GM18507 (cell line): Measurements from ENCODE around the gene CYP2A6.
"Not testable (repeated sequence)": the region's sequence is repeated elsewhere in the genome, so short reads cannot be mapped to it uniquely, and the experiment has no call there.

Source experiments
- DNase-seq: peaks from one replicate; pipeline ENCODE4 v3.0.0; 2011; ENCODE audit warnings: low read depth; ENCODE audit not compliant: insufficient read length; ENCODE audit errors: extremely low spot score
- FAIRE-seq: peaks from 2 replicates; lab custom pipeline; 2011; peaks lifted over from hg19 to GRCh38; lab: Jason Lieb, UNC

Gene CYP2A6

DNA sequence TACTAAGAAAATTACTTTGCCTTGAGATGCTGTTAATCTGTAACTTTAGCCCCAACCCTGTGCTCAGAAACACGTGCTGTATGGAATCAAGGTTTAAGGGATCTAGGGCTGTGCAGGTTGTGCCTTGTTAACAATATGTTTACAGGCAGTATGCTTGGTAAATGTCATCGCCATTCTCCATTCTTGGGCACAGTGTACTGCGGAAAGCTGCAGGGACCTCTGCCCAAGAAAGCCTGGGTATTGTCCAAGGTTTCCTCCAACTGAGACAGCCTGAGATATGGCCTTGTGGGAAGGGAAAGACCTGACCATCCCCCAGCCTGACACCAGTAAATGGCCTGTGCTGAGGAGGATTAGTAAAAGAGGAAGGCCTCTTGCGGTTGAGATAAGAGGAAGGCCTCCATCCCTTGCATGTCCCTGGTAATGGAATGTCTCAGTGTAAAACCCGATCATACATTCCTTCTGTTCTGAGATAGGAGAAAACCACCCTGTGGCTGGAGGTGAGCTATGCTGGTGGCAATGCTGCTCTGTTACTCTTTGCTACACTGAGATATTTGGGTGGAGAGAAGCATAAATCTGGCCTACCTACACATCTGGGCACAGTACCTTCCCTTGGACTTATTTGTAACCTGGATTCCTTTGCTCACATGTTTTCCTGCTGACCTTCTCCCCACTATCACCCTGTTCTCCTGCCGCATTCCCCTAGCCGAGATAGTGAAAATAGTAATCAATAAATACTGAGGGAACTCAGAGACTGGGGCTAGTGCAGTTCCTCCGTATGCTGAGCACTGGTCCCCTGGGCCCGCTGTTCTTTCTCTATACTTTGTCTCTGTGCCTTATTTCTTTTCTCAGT, 27.3 kb downstream of the CYP2A6 start:
- FAIRE-seq, DNase-seq: not testable (repeated sequence)

DNA sequence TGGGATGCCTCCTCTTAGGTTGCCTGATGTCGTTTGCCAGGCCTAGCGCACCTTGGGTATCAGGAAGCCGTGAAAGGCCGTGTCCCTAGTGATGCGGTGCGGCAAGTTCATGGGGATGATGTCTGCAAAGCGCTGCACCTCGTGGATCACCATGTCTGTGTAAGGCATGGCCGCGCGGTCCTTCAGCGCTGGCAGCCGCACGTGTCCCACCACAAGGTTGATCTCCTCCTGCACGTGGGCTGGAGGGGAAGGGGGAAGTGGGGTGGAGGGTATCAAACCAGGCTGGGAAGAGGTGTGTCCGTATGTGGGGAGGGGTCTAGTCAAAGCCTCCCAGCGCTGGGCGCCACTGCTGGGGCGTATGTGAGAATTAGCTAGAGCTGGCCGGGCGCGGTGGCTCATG, 28.1 kb downstream of the CYP2A6 start:
- DNase-seq (no peak), FAIRE-seq (no peak)

DNA sequence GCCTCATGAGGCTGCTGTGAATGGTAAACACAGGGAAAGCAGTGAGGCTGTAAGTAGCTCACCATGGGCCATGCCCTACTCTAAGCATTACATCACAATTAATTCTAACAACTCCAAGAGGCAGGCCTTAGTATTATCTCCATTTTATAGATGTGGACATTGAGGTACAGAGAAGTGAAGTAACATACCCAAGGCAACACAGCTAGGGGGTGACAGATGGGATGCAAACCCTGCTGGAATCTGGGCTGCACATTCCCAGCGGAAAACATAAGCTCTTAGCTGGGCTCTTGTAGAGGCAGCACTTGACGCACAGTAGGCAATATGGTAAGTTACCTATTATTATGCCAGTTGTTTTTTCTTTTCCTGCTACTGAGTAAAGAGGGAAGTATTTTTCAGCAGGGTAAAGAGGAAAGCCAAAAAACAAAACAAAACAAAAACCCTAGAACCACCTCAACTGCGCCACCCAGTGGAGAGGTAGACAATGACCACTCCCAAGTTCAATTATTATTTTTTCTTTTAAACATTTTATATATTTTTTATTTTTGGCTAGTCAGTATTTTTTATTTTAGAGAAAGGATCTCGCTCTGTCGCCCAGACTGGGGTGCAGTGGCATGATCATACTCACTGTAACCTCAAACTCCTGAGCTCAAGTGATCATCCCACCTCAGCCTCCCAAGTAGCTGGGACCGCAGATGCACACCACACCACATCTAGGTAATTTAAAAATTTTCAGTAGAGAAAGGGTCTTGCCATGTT, 30.6 kb downstream of the CYP2A6 start:
- FAIRE-seq, DNase-seq: not testable (repeated sequence)

DNA sequence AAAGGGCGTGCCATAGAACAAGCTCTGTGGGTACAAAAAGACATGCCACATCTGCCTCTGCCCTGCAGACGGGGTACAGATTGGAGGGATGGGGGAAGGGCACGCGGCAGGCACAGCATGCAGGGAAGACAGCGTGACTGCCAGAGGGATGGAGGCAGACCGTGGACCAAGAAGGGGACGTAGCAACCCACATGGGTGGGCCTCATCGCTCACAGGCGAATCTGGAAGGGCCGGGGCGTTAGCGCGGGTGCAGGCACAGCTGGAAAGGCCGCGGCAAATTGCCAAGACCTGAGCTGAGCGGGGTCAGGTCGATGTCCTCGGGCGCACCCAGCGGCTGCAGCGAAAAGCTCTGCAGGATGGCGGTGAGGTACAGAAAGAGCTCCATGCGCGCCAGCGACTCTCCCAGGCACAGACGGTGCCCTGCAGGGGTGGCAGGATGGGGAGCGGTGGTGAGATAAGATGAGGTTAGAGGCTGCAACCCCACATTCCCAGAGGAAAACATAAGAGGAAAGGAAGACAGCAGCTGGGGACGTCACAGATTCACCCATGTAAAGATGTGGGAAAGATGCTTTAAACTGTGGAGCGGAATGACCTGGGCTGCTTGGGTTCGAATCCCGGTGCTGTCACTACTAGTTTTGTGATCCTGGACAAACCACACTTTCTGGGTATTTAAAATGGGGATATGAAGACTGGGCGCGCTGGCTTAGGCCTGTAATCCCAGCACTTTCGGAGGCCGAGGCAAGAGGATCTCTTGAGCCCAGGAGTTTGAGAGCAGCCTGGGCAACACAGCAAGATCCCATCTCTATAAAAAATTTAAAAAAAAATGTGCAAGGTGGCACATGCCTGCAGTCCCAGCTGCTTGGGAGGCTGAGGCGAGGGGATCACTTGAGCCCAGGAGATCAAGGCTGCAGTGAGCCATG, 31.5 kb downstream of the CYP2A6 start:
- FAIRE-seq, result peak; percentile 87
- DNase-seq, result not testable (repeated sequence)

DNA sequence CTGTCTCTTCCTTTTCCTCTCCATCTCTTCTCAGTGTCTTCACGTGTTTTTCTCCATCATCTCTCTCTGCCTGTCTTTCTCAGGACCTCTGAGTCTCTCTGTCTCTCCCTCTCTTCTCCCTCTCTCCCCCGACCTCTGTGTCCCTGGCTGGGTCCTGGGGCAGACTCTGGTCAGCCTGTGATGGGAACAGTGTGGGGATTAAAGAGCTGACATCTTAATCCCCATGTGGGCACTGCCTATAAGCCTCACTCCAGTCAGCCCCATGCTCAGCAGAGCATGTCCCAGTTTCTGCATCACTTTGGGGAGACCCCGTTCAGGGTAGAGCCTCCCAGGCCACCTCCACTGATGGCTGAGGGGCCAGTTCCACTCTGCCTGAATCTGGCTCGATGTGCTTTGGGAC, 35.0 kb downstream of the CYP2A6 start:
- no peak for DNase-seq
- FAIRE-seq, result no peak

DNA sequence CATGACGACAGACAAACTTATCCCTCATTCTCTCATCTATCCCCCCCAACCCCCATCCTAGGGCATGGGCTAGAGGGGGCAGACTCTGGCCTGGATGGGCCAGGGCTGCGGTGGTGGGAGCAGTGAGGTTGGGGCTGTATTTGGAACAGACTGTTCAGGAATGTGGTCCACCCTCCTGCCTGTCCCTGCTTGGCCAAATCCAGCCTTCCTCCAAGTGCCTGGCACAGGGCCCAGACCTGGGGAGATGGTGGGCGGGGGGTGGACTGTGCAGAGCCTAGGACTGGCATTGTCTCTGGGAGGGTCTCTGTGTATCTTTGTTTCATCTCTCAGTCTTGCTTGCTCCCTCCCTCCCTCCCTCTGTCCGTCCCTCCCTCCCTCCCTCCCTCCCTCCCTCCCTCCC, 37.1 kb downstream of the CYP2A6 start:
- FAIRE-seq (no peak), DNase-seq (no peak)

DNA sequence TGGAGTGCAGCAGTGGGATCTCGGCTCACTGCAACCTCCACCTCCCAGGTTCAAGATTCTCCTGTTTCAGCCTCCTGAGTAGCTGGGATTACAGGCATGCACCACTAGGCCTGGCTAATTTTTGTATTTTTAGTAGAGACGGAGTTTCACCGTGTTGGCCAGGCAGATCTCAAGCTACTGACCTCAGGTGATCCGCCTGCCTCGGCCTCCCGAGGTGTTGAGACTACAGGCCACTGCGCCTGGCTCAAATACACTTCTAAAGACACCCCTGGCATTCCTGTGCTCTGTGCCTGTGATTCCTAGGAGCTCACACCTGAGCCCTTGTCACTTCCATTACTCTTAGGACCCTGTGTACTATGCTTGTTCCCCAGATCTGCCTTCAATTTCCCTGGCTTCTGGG, 37.7 kb downstream of the CYP2A6 start:
- FAIRE-seq, DNase-seq: not testable (repeated sequence)

DNA sequence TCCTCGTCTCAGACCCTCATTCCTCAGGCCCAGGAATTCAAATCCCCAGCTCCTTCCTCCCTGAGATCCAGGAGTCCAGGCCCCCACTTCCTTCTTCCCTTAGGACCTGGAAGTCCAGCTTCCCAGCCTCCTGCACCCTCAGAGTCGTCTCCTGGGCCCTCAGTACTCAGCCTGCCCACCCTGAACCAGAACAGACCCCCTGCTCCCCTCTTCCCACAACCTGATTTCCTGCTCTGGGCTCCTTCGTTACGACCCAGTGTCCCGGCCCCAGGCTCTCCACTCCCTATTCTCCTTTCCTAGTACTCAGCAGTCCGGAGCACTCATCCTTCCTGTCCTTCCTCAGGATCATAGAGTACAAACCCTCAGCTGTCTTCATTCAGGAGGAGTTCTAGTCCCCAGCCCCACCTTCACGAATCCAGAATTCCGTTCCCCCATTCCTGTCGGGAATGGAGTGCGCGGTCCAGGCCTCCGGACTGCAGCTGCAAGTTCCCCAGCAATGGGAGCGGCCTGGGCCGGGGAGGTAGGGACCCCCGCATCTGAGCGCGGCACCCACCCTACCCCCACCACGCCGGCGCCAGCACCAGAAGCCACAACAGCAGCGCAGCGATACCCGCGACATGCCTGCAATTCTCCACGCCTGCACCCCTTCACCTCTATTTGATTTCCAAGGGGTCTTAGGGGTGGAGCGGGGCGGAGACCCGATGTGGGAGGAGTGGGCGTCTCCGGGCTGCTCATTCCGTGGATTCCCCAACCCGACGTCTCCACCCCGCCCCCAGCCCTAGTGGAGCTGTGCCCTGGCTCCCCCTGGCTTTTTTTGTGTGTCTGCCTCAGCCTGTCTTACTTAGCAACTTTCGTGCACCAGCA, 38.5 kb downstream of the CYP2A6 start:
- no peak for FAIRE-seq

DNA sequence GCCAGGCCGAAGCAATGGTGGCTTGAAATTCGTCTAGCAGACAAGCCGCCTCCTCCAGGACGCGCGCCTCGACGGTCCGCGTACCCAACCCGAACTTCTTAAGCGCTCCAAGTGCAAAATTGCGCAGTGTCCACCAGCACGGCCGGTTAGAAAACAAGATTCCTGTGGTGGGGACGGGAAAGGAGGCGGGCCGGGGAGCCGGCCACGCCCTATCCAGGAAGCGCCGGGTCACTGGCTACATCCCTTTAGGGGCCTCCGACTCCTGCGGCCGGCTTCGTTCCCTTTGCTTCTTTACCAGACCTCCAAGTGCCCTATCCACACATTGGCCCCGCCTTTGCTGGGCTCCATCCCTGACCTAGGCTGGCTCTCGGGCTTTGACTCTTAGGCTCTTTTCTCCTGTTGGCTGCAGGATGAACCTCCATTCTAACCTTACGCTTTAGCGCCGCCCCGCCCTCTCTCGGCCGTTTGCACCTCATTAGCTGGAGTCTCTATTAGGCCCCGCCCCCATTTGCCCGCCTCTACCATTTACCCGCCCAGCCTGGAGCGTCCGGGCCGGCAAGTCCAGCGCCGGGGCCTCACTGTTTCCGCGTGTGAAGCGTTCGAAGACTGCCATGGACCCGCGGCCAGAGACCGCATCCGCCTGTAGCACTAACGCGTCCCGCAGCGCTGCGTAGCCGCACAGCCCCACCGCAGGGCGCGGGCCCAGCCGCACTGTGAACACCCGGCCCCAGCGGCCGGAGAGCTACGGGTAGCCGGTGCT, 39.4 kb downstream of the CYP2A6 start:
- DNase-seq, result not testable (repeated sequence)
- peak; percentile 93 for FAIRE-seq

More for the DNA sequence above, 38.5 kb downstream of the CYP2A6 start:
- DNase-seq, result no peak

DNA sequence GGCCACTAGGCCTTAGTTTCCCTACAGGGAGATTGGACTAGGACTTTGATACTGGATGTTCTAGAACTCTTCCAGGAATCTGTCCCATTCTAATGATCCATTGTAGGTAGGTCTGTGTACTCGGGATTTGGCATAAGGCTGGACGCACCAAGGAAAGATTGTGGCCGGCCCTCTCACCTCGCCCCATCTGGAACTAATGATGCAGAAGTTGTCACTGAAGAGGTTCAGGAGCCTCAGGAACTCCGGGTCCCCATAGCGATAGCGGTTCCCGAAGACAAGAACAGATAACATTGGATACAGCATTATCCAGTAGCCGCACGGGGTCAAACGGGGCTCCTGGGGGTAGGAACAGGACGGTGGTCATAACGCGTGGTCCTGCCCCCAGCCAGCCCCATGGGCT, 40.1 kb downstream of the CYP2A6 start:
- FAIRE-seq (no peak), DNase-seq (no peak)

DNA sequence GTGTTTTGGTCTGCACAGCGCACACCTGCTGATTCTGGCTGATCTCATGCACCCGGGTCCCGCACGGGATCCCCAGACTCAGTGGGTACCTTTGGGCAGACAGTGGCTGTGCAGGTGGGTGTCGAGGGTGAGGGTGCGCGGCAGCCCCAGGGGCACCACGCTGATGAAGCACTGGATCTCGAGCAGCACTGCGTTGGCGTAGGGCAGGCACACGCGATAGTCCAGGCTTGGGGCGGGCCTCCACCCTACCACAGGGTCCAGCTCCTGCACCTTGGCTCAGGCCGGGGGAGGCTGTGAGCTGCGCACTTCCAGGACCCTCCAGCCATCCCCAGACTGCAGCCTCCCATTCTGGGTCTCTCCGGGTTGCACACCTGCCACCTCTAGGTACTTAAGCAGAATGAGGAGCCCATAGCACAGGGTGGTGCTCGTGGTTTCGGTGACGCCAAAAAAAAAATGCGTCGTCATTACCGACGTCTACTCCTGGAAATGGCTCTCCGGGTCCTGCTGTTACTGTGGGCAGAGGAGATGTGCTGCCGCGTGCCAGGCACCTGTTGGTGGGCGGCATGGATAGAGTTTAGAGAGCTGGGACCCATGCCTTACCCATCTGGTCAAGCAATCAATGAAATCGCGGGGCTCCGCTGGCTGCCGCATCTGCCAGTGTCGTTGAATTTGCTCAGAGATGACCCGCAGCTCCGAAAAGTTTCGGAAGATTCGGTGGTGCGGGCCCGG, 40.7 kb downstream of the CYP2A6 start:
- FAIRE-seq, result no peak
- no peak for DNase-seq

DNA sequence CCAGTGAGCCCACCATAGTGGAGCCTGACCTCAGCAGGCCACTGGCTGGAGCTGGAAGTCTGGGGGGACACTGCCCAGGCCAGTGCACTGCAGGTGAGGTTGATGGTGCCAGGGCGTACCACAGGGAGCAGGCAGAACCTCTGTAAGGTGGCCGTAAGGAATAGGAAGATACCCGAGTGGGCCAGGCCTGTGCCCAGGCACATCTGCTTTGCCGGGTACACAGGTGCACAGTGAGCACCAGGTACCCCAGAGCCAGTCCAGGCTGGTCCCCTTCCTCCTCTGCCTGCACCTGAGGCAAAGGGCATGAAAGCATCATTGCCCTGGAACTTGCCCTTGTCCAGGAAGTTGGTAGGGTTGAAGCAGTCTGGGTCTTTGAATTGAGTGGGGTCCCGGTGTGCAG, 41.8 kb downstream of the CYP2A6 start:
- FAIRE-seq (no peak), DNase-seq (no peak)

DNA sequence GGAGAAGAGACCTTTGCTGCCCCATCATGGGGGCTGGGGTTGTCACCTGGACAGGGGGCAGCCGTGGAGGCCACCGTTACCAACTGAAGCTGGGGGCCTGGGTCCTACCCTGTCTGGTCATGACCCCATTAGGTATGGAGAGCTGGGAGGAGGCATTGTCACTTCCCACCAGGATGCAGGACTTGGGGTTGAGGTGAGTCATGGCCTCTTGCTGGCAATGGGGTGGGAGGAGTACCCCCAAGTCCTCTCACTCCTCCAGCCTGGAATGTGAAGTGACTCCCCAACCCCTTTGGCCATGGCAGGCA, 42.3 kb downstream of the CYP2A6 start:
- FAIRE-seq (no peak), DNase-seq (no peak)

DNA sequence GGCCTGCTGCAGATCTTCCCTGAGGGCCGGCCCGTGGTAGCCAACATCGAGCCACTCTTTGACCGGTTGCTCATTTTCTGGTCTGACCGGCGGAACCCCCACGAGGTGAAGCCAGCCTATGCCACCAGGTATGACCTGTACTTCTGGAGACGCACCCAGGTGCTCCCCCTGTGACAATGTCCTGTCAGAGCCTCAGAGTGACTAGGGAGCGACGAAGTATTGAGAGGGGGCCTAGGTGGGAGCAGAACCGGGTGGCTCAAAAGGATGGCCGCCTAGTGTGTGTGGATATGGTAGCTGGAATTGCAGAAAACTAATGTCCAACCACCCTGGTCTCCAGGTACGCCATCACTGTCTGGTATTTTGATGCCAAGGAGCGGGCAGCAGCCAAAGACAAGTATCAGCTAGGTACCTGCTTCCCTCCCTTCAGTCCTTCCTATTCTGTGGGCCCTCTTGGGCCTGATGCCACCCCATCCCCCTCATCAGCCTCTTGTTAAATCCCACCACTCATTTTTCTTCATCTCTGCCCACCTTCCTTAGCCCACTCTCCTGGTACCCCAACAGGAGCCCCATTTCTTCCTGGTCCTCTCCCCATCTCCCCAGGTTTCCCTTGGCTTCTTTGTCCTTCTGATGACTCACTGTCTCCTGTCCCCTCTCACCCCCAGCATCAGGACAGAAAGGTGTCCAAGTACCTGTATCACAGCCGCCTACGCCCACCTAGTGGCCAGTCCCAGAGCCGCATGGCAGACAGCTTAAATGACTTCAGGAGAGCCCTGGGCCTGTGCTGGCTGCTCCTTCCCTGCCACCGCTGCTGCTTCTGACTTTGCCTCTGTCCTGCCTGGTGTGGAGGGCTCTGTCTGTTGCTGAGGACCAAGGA, 42.9 kb downstream of the CYP2A6 start:
- no peak for FAIRE-seq
- no peak for DNase-seq

DNA sequence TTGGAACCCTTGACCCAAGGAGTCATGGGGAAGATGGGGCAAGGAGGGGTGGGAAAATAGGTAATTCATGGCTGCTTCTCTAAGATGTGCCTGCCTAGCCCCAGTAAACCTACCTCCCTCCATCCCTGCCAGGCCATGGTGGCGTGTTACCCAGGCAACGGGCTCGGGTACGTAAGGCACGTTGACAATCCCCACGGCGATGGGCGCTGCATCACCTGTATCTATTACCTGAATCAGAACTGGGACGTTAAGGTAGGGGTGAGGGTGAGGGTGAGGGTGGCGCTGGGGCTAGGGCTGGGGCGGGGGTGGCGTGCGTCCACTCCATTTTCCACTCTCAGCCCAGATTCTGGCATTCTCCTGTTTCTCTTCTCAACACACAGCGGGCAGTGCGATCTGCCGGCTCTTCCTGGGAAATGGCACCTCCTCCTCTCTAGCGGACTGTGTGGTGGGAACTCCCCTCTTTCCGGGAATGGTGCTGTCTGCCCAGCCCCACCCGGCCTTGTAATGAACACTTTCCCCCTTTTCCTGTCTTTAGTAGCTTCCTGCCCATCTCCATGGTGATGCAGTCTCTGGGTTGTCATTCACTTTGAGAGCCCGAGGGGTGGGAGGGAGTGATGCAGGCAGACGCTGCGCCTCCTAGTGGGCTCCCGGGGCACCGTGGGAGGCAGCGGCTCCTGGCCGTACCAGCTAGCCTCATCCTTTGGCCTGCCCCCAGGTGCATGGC, 43.7 kb downstream of the CYP2A6 start:
- FAIRE-seq, result peak; percentile 75
- DNase-seq, result peak; percentile 72

DNA sequence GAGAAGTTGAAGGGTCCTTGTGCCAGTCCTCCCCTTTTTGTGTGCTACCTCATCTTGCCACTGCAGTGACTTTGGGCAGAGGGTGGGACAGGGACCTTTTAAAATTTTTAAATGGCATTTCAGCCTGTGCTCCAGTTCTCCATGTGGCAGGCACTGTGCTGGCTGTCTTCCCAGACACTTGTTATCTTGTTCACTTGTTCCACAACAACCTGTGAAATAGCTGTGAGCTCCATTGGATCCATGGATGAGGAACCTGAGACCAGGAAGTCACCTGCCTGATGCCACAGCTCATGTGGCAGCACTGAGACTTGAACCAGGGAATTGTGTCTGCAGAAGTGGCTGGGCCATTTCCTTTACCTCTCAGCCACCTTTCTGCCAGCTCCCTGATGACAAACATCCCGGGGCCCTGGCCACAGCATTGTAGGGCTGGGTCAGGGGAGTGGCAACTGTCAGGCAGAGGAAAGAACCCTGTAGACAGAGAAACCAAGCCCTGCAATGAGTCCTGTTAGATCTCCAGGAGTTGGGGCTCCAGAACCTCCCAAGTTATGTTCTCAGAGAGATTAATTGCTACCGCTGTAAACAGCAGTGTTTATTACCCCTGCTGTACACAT, 44.9 kb downstream of the CYP2A6 start:
- FAIRE-seq (no peak), DNase-seq (no peak)
